GM13976 (cell line): Measurements from ENCODE around the gene PCSK1.
"Not testable (repeated sequence)": the region's sequence is repeated elsewhere in the genome, so short reads cannot be mapped to it uniquely, and the experiment has no call there.

Source experiments
- DNase-seq: peaks from one replicate; pipeline ENCODE4 v3.0.0; 2012; ENCODE audit warnings: low spot score
- in situ Hi-C: fragments of 300-500 bp; cut with MboI; formaldehyde crosslinking; loops from one replicate; pipeline ENCODE4 v1.12.0; 2022; ENCODE audit warnings: low sequenced_read_pairs, mixed read lengths, inconsistent platforms; ENCODE audit not compliant: unreplicated experiment
- TF ChIP-seq, protein P1 (sequence below): IDR thresholded peaks from 2 replicates; pipeline ENCODE4 v1.5.1; 2012; ENCODE audit warnings: borderline replicate concordance, mild to moderate bottlenecking; ENCODE audit not compliant: insufficient read depth; ENCODE audit errors: extremely low read depth, missing control alignments, control extremely low read depth

Gene PCSK1

DNA sequence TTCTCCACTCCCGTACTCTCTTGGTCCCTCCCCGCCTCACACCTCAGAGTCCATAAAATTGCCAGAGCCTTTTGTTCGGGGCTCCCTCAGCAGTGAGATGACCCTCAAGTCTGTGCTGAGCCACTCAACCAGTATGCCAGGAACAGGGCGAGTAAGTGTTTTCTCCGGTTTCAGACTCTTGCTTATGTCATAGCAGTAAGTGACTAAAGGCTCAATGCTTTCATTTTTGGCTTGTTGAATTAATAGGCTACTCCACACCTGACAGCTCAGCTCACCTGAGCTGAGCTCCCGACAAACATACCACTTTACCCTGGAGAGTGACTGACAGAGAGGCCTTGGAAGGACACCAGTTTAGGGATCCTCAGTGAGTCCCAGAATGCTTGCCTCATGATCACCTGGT is 30.5 kb downstream of the PCSK1 start:
- in situ Hi-C loops = no loop called here
- TF ChIP-seq, protein P1, sequence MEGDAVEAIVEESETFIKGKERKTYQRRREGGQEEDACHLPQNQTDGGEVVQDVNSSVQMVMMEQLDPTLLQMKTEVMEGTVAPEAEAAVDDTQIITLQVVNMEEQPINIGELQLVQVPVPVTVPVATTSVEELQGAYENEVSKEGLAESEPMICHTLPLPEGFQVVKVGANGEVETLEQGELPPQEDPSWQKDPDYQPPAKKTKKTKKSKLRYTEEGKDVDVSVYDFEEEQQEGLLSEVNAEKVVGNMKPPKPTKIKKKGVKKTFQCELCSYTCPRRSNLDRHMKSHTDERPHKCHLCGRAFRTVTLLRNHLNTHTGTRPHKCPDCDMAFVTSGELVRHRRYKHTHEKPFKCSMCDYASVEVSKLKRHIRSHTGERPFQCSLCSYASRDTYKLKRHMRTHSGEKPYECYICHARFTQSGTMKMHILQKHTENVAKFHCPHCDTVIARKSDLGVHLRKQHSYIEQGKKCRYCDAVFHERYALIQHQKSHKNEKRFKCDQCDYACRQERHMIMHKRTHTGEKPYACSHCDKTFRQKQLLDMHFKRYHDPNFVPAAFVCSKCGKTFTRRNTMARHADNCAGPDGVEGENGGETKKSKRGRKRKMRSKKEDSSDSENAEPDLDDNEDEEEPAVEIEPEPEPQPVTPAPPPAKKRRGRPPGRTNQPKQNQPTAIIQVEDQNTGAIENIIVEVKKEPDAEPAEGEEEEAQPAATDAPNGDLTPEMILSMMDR = no peak
- no peak for DNase-seq

DNA sequence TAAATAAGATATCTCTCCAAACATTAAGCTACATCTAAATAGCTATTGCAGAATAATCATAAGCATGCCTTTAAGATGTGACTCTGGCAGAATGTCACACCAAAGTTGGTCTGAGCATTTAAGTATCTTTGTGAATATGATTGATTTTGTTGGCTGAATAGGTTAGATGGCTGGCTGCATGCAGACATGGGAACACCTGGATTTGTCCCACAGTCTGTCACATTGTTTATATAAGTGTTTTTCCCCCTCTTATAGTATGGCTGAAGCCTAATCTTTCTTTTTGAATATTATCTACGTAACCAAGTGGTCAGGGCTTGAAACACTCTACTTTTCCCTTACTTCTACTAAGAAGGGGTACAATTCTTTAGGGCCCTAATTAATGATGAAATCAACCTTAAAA is 36.2 kb downstream of the PCSK1 start:
- TF ChIP-seq, protein P1 = no peak
- DNase-seq = no peak
- in situ Hi-C loops = no loop called here

DNA sequence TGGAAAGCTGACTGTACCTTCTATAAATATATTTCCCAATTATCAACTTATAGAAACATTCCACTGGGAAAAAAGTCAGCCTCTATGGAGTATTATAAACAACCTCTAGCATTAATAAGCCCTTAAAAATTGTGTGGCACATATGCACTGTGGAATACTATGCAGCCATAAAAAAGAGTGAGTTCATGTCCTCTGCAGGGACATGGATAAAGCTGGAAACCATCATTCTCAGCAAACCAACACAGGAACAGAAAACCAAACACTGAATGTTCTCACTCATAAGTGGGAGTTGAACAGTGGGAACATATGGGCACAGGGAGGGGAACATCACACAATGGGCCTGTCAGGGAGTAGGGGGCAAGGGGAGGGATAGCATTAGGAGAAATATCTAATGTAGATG is 37.8 kb downstream of the PCSK1 start:
- DNase-seq, in situ Hi-C loops: not testable (repeated sequence)

DNA sequence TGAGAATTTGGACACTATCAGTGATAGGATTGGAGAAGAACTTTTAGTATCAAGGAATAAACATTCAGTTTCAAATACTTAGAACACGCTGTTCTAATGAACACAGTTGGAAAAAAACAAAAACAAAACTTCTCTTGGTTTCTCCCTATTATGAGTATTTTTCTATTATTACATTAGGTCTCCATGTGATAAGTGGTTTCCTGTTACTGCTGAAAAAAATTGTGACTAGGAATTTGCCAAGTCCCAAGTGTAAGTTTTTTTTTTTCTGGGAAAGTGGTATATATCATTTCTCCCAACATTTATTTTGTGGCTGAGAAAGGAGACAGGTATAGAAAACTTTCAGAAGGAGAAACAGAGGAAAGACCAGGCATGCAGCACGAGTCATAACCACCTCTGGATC is 41.1 kb downstream of the PCSK1 start:
- DNase-seq = no peak
- TF ChIP-seq, protein P1 = no peak
- in situ Hi-C loops = no loop called here

DNA sequence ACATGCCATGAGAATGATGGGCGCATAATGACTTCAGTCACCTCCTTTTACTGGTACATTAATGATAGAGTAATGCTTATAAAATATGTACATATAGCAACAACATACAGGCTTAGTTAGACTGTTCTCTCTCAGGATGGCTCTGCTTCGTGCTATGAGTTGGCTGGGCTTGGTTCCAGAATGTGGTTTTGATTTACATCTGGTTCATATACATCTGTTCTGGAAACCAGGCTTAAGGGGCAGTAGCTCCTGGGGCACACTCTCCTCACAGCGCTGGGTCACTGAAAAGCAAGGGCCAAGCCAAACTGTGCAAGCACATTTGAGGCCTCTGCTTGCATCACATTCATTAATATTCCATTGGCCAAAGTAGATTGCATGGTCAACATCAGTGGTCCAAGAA is 44.9 kb downstream of the PCSK1 start:
- in situ Hi-C loops = no loop called here
- DNase-seq = no peak
- TF ChIP-seq, protein P1 = no peak

DNA sequence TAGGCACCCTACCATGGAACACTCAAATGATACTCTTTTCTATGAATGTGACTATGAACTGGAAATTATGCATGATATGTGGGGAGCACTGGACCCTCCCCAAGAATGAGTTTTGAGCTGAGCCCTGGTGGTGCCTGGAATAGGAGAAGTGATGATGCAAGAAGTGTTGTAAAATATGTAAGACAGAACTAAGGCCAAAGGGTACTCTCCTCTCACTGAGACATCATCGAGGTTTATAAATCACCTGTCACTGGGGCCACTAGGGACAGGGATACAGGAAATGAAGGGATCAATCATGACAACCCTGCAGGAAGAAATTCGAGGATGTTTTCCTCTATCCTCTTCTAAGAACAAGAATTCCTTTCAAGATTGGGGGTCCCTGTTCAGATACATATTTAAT is 45.4 kb downstream of the PCSK1 start:
- TF ChIP-seq, protein P1 = no peak
- no peak for DNase-seq
- in situ Hi-C loops = no loop called here

DNA sequence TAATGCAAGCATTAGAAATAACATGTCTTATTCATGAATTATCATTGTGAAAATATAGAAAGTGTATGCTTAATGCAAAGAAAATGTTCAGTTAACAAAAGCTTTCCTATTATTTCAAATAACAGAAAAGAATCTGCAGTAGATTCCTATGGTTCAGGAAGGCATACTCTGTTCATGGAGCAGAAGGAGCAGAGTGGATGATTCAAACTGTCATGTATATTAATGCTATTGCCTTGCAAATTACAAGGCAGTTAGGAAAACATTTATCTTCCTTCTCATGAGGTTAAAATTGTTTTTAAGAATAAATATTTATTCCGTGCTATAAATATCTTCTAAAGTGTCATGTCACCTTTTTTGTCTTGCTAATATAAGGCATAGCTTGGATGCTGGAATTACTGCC is 47.5 kb downstream of the PCSK1 start:
- DNase-seq = no peak
- in situ Hi-C loops = no loop called here
- TF ChIP-seq, protein P1 = no peak
